Measurements from ENCODE around the gene PRUNE2.

Gene PRUNE2

GRCh38 chr9:76808636-76809035 is 97.3 kb downstream of the PRUNE2 start:
- TF ChIP-seq FOXP2 (optimal IDR thresholded peaks at IDR 0.05; ENCODE audit: borderline replicate concordance, extremely low read depth, extremely low read length, insufficient read depth) (no peak), POLR2AphosphoS5 (IDR thresholded peaks at IDR 0.05; ENCODE audit: low read depth, low read length) (no peak), REST (IDR thresholded peaks at IDR 0.05; ENCODE audit: insufficient read depth in 1 of 2, low read depth in 2 of 2, low read length in 2 of 2) (no peak), SIN3A (IDR thresholded peaks at IDR 0.05; ENCODE audit: borderline replicate concordance, insufficient read depth, low read length) (no peak), TAF1 (IDR thresholded peaks at IDR 0.05; ENCODE audit: borderline replicate concordance, insufficient read depth, low read length) (no peak)

GRCh38 chr9:76803762-76804161 is 102.2 kb downstream of the PRUNE2 start:
- TF ChIP-seq POLR2AphosphoS5 (IDR thresholded peaks at IDR 0.05; ENCODE audit: low read depth, low read length) (no peak), TAF1 (IDR thresholded peaks at IDR 0.05; ENCODE audit: borderline replicate concordance, insufficient read depth, low read length) (no peak), SIN3A (IDR thresholded peaks at IDR 0.05; ENCODE audit: borderline replicate concordance, insufficient read depth, low read length) (no peak)

- TF ChIP-seq POLR2AphosphoS5 (IDR thresholded peaks at IDR 0.05; ENCODE audit: low read depth, low read length) (no peak), SIN3A (IDR thresholded peaks at IDR 0.05; ENCODE audit: borderline replicate concordance, insufficient read depth, low read length) (no peak), TAF1 (IDR thresholded peaks at IDR 0.05; ENCODE audit: borderline replicate concordance, insufficient read depth, low read length) (no peak), FOXP2 (optimal IDR thresholded peaks at IDR 0.05; ENCODE audit: borderline replicate concordance, extremely low read depth, extremely low read length, insufficient read depth) (no peak), REST (IDR thresholded peaks at IDR 0.05; ENCODE audit: insufficient read depth in 1 of 2, low read depth in 2 of 2, low read length in 2 of 2) (no peak)
Measured at GRCh38 chr9:76803083-76803482, 102.8 kb downstream of the PRUNE2 start.

- no peak for TF ChIP-seq SIN3A (IDR thresholded peaks at IDR 0.05; ENCODE audit: borderline replicate concordance, insufficient read depth, low read length)
Measured at GRCh38 chr9:76800901-76801300, 105.0 kb downstream of the PRUNE2 start.

GRCh38 chr9:76799473-76799872 is 106.4 kb downstream of the PRUNE2 start:
- no peak for TF ChIP-seq REST (IDR thresholded peaks at IDR 0.05; ENCODE audit: insufficient read depth in 1 of 2, low read depth in 2 of 2, low read length in 2 of 2)
- no peak for TF ChIP-seq SIN3A (IDR thresholded peaks at IDR 0.05; ENCODE audit: borderline replicate concordance, insufficient read depth, low read length)
- TF ChIP-seq TAF1 (IDR thresholded peaks at IDR 0.05; ENCODE audit: borderline replicate concordance, insufficient read depth, low read length): no peak
- no peak for TF ChIP-seq POLR2AphosphoS5 (IDR thresholded peaks at IDR 0.05; ENCODE audit: low read depth, low read length)

- TF ChIP-seq REST (IDR thresholded peaks at IDR 0.05; ENCODE audit: insufficient read depth in 1 of 2, low read depth in 2 of 2, low read length in 2 of 2) (no peak), TAF1 (IDR thresholded peaks at IDR 0.05; ENCODE audit: borderline replicate concordance, insufficient read depth, low read length) (no peak), FOXP2 (optimal IDR thresholded peaks at IDR 0.05; ENCODE audit: borderline replicate concordance, extremely low read depth, extremely low read length, insufficient read depth) (no peak), POLR2AphosphoS5 (IDR thresholded peaks at IDR 0.05; ENCODE audit: low read depth, low read length) (no peak), SIN3A (IDR thresholded peaks at IDR 0.05; ENCODE audit: borderline replicate concordance, insufficient read depth, low read length) (no peak)
Measured at GRCh38 chr9:76798527-76798926, 107.4 kb downstream of the PRUNE2 start.
